Keratinocyte (primary cell): ENCODE measurements around the gene ANKRD44.

ENCODE experiments used
- CTCF ChIP-seq, 3 experiments: IDR thresholded peaks in 1 of 3; conservative IDR thresholded peaks in 1 of 3; optimal IDR thresholded peaks in 1 of 3; 2 replicates in 2 of 3; 3 replicates in 1 of 3; pipeline versions ENCODE3 to v1.5.1; 2011; ENCODE audit warnings: low read length in 3 of 3, mild to moderate bottlenecking in 3 of 3, moderate library complexity in 2 of 3, control low read depth in 1 of 3, inconsistent platforms in 1 of 3; ENCODE audit not compliant: insufficient read depth in 2 of 3; ENCODE audit errors: extremely low read depth in 1 of 3
- EZH2 ChIP-seq: IDR thresholded peaks from one replicate; pipeline ENCODE4 v1.6.1; 2012; ENCODE audit warnings: inconsistent platforms, mild to moderate bottlenecking, low read length, moderate library complexity

- TF ChIP-seq CTCF (optimal IDR thresholded peaks at IDR 0.05 in 1 of 3, IDR thresholded peaks at IDR 0.05 in 1 of 3, conservative IDR thresholded peaks at IDR 0.05 in 1 of 3; ENCODE audit: extremely low read depth in 1 of 3, insufficient read depth in 2 of 3, low read length in 3 of 3) (no peak), EZH2 (no peak)
Measured at GRCh38 chr2:197122821-197123220, 187.8 kb downstream of the ANKRD44 start.
